ENCODE data around the gene PEDS1. TPM values are rescaled to one million over a fixed set of nuclear protein-coding genes. Genes with fewer than 3 reads are reported as not detected.

Gene PEDS1
- total RNA-seq, 1 experiment from 2014 or later = 35.6 TPM

- no peak for DNase-seq (ENCODE audit: low spot score)
- Mint-ChIP-seq H3K36me3 (peaks cover 8% of the 10 kb centered on the region), H3K9me3 (peaks cover 12% of the 10 kb centered on the region), H3K27ac (no peak overlapping the region; the same call in 1 of the 2 replicates), H3K27me3 (ENCODE audit: low read depth) (no peaks in the 10 kb centered on the region; the same call in none of the 2 replicates), H3K4me1 (peaks cover 47% of the 10 kb centered on the region), H3K4me3 (no peak overlapping the region)
- ChIA-PET CTCF (interaction anchor here (0.5 to 0.6 kb wide), 2 partner anchors 31 to 267 kb away, joined by 3 read pairs; no protein-coding TSS in a partner anchor), POLR2A (interaction anchor here (0.7 kb wide), 1 partner anchor 46 kb away, joined by 3 read pairs; no protein-coding TSS in a partner anchor)
- no peak for TF ChIP-seq AR (CRISPR knock-in tag; IDR thresholded peaks at IDR 0.05)
- TF ChIP-seq GTF2I (CRISPR knock-in tag; conservative IDR thresholded peaks at IDR 0.05) = no peak
- no peak for TF ChIP-seq RORB (CRISPR knock-in tag; IDR thresholded peaks at IDR 0.05)
- TF ChIP-seq NR1H2 (CRISPR knock-in tag; IDR thresholded peaks at IDR 0.05) = no peak
- no peak for TF ChIP-seq ZNF425 (CRISPR knock-in tag; conservative IDR thresholded peaks at IDR 0.05)
- TF ChIP-seq FOXJ3 (CRISPR knock-in tag; IDR thresholded peaks at IDR 0.05; ENCODE audit: borderline replicate concordance) = no peak
- TF ChIP-seq TP53 (CRISPR knock-in tag; IDR thresholded peaks at IDR 0.05) = no peak
- TF ChIP-seq ATF1 (CRISPR knock-in tag; IDR thresholded peaks at IDR 0.05) = no peak
- TF ChIP-seq JUN (CRISPR knock-in tag; IDR thresholded peaks at IDR 0.05) = no peak
- no peak for TF ChIP-seq HMGA2 (CRISPR knock-in tag; IDR thresholded peaks at IDR 0.05)
- TF ChIP-seq PRDM15 (CRISPR knock-in tag; IDR thresholded peaks at IDR 0.05) = no peak
- no peak for TF ChIP-seq MLX (CRISPR knock-in tag; IDR thresholded peaks at IDR 0.05)
- TF ChIP-seq ZNF263 (CRISPR knock-in tag; IDR thresholded peaks at IDR 0.05; ENCODE audit: low read depth) = no peak
- no peak for ATAC-seq
These were observed 44.1 kb upstream of the PEDS1 start for GRCh38 chr20:50197463-50198179.

- Mint-ChIP-seq H3K27ac (no peak overlapping the region; the same call in 1 of the 2 replicates), H3K4me3 (no peak overlapping the region), H3K9me3 (peaks cover 11% of the 10 kb centered on the region), H3K36me3 (peaks cover 8% of the 10 kb centered on the region), H3K4me1 (peaks cover 51% of the 10 kb centered on the region), H3K27me3 (ENCODE audit: low read depth) (no peaks in the 10 kb centered on the region; the same call in none of the 2 replicates)
- no peak for DNase-seq (ENCODE audit: low spot score)
- no peak for ATAC-seq
- POLR2A ChIA-PET = interaction anchor here (0.6 to 0.7 kb wide), 2 partner anchors 45 to 440 kb away, joined by 3 to 5 read pairs; no protein-coding TSS in a partner anchor
- CTCF ChIA-PET = interaction anchor here (0.6 kb wide), 1 partner anchor 267 kb away, joined by 3 read pairs; no protein-coding TSS in a partner anchor
- no peak for TF ChIP-seq ERG (CRISPR knock-in tag; IDR thresholded peaks at IDR 0.05)
- TF ChIP-seq MAX (CRISPR knock-in tag; IDR thresholded peaks at IDR 0.05) = no peak
- TF ChIP-seq STAT6 (CRISPR knock-in tag; conservative IDR thresholded peaks at IDR 0.05; ENCODE audit: low read depth) = no peak
- peak; percentile 61; the same call in 1 of the 2 replicates for TF ChIP-seq ZNF121 (CRISPR knock-in tag; IDR thresholded peaks at IDR 0.05)
- no peak for TF ChIP-seq ATF6 (CRISPR knock-in tag; IDR thresholded peaks at IDR 0.05)
These were observed 43.4 kb upstream of the PEDS1 start for GRCh38 chr20:50196896-50197295.
